ENCODE measurements around the gene HDAC11. TPM values are rescaled to one million over a fixed set of nuclear protein-coding genes. Genes with fewer than 3 reads are reported as not detected.

The HDAC11 gene
- total and polyA plus RNA-seq, 2 of the 13 experiments (the other 11 are each of a cell fraction or from before 2014, with no cell fraction given), result 13.7 to 33.1 TPM

DNA sequence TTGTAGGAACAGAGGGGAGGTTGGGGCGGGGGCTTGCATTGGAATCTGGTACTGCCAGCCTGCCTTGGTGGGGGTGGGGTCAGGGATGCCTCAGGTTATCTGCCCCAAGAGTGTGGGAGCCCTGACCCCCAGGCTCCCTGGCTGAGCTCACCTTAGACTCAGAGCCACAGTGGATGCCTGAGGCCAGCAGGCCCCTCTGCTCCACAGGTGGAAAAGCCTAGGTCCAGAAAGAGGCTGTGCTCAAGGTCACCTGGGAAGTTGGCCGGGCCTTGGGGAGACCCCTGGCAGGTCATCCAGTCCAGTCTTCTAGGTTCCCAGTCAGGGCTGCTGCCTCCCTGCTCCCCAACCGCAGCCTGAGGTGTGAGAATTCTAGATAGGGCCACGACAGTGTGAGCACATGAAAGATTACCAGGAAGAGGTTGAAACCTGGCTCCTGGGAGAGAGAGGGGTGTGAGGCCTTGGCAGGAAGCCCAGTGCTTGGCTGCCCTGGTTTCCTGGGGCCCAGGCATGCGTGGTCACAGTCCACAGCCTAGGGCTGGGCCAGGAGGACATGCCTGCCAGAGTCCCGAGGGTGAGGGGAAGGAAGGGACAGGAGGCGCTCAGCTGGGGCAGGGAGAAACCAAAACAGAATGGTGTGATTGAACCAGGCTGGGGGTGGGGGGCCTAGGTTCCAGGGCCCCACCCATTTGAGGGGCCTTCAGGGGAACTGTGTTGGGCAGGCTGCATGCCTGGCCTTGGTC lies 4.9 kb downstream of the HDAC11 start (continued):
- TF ChIP-seq, protein P1, sequence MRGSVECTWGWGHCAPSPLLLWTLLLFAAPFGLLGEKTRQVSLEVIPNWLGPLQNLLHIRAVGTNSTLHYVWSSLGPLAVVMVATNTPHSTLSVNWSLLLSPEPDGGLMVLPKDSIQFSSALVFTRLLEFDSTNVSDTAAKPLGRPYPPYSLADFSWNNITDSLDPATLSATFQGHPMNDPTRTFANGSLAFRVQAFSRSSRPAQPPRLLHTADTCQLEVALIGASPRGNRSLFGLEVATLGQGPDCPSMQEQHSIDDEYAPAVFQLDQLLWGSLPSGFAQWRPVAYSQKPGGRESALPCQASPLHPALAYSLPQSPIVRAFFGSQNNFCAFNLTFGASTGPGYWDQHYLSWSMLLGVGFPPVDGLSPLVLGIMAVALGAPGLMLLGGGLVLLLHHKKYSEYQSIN (CRISPR knock-in tag; IDR thresholded peaks at IDR 0.05; ENCODE audit: borderline replicate concordance), result no peak
- TF ChIP-seq GABPB1 (CRISPR knock-in tag; IDR thresholded peaks at IDR 0.05), result peak; percentile 72
- TF ChIP-seq ZSCAN21 (CRISPR knock-in tag; IDR thresholded peaks at IDR 0.05; ENCODE audit: borderline replicate concordance), result peak; percentile 66; the same call in 1 of the 2 replicates
- TF ChIP-seq ADNP (CRISPR knock-in tag; IDR thresholded peaks at IDR 0.05), result no peak
- TF ChIP-seq, protein P2, sequence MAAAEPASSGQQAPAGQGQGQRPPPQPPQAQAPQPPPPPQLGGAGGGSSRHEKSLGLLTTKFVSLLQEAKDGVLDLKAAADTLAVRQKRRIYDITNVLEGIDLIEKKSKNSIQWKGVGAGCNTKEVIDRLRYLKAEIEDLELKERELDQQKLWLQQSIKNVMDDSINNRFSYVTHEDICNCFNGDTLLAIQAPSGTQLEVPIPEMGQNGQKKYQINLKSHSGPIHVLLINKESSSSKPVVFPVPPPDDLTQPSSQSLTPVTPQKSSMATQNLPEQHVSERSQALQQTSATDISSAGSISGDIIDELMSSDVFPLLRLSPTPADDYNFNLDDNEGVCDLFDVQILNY (CRISPR knock-in tag; conservative IDR thresholded peaks at IDR 0.05), result no peak
- TF ChIP-seq, protein P3, sequence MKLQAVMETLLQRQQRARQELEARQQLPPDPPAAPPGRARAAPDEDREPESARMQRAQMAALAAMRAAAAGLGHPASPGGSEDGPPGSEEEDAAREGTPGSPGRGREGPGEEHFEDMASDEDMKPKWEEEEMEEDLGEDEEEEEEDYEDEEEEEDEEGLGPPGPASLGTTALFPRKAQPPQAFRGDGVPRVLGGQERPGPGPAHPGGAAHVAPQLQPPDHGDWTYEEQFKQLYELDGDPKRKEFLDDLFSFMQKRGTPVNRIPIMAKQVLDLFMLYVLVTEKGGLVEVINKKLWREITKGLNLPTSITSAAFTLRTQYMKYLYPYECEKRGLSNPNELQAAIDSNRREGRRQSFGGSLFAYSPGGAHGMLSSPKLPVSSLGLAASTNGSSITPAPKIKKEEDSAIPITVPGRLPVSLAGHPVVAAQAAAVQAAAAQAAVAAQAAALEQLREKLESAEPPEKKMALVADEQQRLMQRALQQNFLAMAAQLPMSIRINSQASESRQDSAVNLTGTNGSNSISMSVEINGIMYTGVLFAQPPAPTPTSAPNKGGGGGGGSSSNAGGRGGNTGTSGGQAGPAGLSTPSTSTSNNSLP (IDR thresholded peaks at IDR 0.05; ENCODE audit: low read depth, low read length), result no peak
- no peak for TF ChIP-seq CAMTA2 (CRISPR knock-in tag; IDR thresholded peaks at IDR 0.05; ENCODE audit: borderline replicate concordance)
- TF ChIP-seq POLR2AphosphoS2 (IDR thresholded peaks at IDR 0.05; ENCODE audit: low read depth, low read length), result no peak
- TF ChIP-seq, protein P4, sequence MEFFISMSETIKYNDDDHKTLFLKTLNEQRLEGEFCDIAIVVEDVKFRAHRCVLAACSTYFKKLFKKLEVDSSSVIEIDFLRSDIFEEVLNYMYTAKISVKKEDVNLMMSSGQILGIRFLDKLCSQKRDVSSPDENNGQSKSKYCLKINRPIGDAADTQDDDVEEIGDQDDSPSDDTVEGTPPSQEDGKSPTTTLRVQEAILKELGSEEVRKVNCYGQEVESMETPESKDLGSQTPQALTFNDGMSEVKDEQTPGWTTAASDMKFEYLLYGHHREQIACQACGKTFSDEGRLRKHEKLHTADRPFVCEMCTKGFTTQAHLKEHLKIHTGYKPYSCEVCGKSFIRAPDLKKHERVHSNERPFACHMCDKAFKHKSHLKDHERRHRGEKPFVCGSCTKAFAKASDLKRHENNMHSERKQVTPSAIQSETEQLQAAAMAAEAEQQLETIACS (CRISPR knock-in tag; IDR thresholded peaks at IDR 0.05), result no peak
- no peak for TF ChIP-seq ZNF550 (CRISPR knock-in tag; IDR thresholded peaks at IDR 0.05; ENCODE audit: borderline replicate concordance)
- no peak for TF ChIP-seq ZNF224 (CRISPR knock-in tag; IDR thresholded peaks at IDR 0.05)
- TF ChIP-seq HNRNPH1 (optimal IDR thresholded peaks at IDR 0.05; ENCODE audit: low read depth, low read length), result no peak
- no peak for TF ChIP-seq SCMH1 (CRISPR knock-in tag; IDR thresholded peaks at IDR 0.05; ENCODE audit: borderline replicate concordance)
- TF ChIP-seq ZNF615 (CRISPR knock-in tag; IDR thresholded peaks at IDR 0.05; ENCODE audit: borderline replicate concordance), result peak; percentile 32; the same call in 1 of the 2 replicates
- peak; percentile 72; the same call in 1 of the 2 replicates for TF ChIP-seq KDM4B (CRISPR knock-in tag; IDR thresholded peaks at IDR 0.05)
- TF ChIP-seq, protein P5, sequence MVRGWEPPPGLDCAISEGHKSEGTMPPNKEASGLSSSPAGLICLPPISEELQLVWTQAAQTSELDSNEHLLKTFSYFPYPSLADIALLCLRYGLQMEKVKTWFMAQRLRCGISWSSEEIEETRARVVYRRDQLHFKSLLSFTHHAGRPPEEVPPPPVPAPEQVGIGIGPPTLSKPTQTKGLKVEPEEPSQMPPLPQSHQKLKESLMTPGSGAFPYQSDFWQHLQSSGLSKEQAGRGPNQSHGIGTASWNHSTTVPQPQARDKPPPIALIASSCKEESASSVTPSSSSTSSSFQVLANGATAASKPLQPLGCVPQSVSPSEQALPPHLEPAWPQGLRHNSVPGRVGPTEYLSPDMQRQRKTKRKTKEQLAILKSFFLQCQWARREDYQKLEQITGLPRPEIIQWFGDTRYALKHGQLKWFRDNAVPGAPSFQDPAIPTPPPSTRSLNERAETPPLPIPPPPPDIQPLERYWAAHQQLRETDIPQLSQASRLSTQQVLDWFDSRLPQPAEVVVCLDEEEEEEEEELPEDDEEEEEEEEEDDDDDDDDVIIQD (CRISPR knock-in tag; IDR thresholded peaks at IDR 0.05; ENCODE audit: low read depth), result peak; percentile 65; the same call in 1 of the 2 replicates
- no peak for TF ChIP-seq PRMT3 (CRISPR knock-in tag; IDR thresholded peaks at IDR 0.05; ENCODE audit: borderline replicate concordance, low read depth)
- no peak for TF ChIP-seq GTF3A (CRISPR knock-in tag; conservative IDR thresholded peaks at IDR 0.05)
- TF ChIP-seq, protein P6, sequence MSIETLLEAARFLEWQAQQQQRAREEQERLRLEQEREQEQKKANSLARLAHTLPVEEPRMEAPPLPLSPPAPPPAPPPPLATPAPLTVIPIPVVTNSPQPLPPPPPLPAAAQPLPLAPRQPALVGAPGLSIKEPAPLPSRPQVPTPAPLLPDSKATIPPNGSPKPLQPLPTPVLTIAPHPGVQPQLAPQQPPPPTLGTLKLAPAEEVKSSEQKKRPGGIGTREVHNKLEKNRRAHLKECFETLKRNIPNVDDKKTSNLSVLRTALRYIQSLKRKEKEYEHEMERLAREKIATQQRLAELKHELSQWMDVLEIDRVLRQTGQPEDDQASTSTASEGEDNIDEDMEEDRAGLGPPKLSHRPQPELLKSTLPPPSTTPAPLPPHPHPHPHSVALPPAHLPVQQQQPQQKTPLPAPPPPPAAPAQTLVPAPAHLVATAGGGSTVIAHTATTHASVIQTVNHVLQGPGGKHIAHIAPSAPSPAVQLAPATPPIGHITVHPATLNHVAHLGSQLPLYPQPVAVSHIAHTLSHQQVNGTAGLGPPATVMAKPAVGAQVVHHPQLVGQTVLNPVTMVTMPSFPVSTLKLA (IDR thresholded peaks at IDR 0.05), result 0 out of 2 replicates have a peak, but pooled peaks have one; percentile 17

Measured in HepG2 (cell line).